Testis (tissue), 2 donors: ENCODE data around the gene PRKCA.

ENCODE experiments used
- CTCF ChIP-seq, 3 experiments: fragments of 450-650 bp in 2 of 3; fragments of 200-600 bp in 1 of 3; sonication (generic) in 1 of 3; IDR thresholded peaks; one replicate each; pipeline ENCODE4 v1.5.1; 2016 to 2019; ENCODE audit warnings: antibody characterized with exemption in 3 of 3, mild to moderate bottlenecking in 2 of 3, moderate library complexity in 1 of 3
- POLR2A ChIP-seq: fragments of 450-650 bp; IDR thresholded peaks from one replicate; pipeline ENCODE4 v1.6.1; 2017; ENCODE audit warnings: antibody characterized with exemption, mild to moderate bottlenecking, moderate library complexity

- TF ChIP-seq CTCF (IDR thresholded peaks at IDR 0.05) (no peak), POLR2A (no peak)
Measured at GRCh38 chr17:66809408-66809807, 507.0 kb downstream of the PRKCA start.
